ENCODE results near the gene ATP8B3.

DNA sequence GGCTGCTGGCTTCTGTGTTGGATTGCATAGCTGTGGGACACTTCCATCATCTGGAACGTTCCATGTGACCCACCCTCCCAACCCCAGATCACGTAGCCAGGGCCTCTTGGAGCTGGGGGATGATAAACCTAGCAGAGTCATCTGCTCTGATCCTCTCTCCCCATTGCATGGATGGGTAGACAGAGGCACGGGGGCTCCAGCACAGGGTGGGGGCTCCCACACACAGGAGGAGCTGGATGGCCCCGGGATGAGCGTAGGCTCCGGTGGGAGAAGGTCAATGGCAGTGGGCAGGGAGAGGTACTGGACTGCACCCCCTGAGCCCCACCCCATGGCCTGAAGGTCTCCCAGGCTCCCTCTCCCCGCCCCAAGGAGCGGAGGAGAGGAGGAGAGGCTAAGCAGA, 25.4 kb downstream of the ATP8B3 start:
- TF ChIP-seq, protein P1, sequence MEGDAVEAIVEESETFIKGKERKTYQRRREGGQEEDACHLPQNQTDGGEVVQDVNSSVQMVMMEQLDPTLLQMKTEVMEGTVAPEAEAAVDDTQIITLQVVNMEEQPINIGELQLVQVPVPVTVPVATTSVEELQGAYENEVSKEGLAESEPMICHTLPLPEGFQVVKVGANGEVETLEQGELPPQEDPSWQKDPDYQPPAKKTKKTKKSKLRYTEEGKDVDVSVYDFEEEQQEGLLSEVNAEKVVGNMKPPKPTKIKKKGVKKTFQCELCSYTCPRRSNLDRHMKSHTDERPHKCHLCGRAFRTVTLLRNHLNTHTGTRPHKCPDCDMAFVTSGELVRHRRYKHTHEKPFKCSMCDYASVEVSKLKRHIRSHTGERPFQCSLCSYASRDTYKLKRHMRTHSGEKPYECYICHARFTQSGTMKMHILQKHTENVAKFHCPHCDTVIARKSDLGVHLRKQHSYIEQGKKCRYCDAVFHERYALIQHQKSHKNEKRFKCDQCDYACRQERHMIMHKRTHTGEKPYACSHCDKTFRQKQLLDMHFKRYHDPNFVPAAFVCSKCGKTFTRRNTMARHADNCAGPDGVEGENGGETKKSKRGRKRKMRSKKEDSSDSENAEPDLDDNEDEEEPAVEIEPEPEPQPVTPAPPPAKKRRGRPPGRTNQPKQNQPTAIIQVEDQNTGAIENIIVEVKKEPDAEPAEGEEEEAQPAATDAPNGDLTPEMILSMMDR (IDR thresholded peaks at IDR 0.05): no peak
- no peak for TF ChIP-seq POLR2A (IDR thresholded peaks at IDR 0.05)
